Stimulated activated CD4-positive, alpha-beta T cell treated with anti-CD3 and anti-CD28 coated beads, Interleukin-1b, Interleukin-23, amount 100 ng/mL, for 4 hours (primary cell): ENCODE results near the gene ZNF503.

Source experiments
- DNase-seq, 2 donors: peaks; one replicate each; pipeline ENCODE4 v3.0.0-alpha.2; 2020; ENCODE audit warnings: low read depth in 2 of 2

The ZNF503 gene

DNA sequence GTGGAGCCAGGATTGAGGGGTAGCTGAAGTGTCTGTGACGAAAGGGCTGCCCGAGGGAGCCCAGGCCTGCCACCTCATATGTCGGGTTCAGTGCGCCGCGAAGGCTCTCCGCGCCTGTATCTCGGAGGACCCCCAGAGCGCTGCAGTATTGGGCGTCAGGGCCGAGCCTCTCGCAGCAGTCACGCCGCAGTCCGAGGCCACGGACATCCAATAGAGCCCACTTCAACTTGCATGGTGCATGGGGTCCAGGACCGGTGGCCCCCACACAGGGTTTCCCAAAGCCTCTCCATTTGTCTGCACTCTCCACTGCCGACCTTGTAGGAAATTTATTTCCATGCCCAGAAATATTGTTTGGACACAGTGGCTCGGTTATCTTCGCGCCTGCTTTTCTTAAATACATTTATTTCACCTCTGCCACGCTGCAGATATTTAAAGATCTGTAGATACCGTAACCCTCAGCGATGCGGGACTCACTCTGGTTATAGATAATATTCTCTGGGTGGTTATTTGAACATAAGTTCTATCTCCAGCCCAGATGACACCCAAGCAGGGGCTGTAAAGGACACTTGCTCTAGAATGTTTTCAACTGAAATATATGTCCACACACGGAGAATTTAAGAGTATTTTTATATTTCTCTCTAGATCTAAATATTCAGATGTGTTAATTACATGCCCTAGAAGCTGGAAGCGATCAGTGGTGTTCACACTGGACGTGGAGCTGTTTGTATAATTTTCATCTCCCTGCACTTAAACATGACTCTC lies 5.1 kb upstream of the ZNF503 start:
- DNase-seq: no peak

DNA sequence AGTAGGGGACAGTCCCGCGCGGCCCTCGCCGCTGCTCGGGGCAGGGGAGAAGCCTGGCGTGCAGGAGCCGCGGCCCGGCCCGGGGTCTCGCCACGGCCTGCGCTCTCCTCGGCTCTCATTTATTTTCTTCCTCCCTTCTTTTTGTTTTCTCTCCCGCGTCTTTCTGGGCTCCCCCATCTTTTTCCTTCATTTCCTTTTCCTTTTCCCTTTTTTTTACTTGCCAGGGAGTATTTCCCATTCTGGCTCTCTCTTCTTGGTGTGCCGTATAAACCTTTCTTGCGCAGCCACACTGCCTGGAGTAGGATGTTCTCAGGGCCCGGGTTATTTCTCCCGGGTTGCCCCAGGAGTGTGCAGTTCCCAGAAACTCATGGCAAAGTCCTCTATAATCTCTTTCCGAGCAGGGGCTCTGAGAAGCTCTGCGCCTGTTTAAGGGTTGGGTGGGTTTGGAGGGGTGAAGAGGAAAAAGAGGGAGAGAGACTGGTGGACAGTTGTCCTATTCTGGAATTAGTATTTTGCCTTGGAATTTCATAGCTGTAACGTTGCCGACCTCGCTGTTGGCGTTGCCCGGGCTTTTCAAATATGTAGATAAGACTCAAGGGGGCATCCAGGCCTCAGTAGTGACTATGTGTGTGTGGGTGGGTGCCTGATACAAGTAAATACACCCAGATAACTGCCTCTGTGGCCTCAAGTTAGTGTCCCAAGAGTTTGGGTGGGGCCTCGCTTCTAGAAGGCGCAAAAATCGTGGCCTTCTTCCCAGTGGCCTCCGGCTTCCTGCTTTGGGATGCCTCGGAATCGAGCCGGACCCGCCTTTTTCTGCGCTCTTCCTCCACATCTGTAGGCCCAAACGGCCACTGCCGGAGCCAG lies 4.3 kb upstream of the ZNF503 start:
- DNase-seq: no peak

DNA sequence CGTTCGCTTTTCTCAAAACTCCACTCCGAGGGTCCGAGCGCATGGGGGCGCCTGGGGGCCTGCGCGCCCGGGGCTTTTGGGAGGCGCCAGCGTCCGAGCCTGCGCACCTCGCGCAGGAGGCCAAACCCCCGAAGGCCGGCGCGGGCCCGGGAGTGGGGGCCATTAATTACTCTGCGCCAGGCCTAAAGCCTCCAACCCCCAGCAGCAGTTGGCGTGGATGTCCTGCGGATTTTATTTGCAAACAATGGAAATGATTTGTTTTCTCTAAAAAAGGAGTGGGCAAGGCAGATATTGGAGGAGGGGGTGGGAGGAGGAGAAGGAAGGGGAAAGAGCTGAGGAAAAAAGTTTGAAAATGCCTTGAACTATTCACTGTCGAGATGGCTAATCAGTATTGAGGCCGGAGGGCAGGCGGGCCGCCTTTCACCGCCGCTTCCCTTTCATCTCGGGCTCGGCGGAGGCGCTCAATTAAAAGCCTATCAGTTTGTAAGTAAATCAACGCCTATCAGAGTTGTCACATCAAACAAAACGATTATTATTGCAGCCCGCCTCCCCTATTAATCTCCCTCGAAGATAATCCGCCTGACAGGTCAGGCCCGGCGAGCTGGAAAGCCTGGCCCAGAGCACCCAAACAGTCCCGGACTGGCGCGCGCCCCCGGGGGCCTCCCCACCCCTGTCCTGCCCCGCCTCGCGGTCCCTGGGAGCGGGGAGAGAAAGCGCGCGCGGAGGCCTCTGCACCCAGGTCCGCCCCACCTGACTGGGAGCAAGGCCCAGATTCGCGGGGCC lies 3.4 kb upstream of the ZNF503 start:
- no peak for DNase-seq

DNA sequence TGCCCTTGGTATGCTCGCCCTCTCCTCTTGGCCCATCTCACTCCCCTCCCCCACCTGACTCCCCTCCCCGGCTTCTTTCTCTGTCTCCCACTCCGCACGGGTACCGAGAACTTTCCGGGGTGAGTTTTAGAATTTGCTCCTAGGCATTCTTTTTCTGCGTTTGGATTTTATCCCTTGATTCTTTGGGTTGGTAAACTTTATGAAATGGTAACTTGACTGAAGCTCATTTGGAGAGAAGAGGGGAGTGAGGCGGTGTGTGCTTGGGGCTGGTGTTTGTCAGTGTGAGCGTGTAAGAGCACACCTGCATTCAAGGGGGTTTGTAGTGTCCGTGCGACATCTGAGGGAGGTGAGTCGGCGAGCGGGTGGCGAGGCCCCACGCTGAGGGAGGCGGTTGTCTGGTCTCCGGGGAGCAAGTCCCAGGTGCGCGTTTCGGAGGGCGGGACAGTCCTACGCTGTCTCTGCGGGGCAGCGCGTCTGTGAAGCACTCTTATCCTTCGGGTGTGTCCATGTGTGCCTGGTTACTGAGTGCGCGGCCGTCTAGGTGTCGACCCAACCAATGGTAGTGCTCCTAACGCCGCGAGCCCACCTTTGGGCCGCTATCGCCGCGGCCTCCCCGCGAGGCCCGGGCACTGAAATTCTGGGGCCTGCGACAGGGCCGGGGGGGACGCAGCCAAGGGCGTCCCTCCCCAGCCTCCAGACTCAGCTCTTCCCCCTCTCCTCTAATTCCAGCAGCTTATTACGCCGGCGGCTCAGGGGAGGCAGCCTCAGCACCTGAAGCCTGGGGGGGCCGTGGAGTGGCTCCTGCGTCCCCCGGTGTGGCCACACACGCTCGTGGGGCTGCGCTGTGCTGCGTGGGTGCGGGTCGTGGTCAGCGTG lies 2.6 kb upstream of the ZNF503 start:
- no peak for DNase-seq

DNA sequence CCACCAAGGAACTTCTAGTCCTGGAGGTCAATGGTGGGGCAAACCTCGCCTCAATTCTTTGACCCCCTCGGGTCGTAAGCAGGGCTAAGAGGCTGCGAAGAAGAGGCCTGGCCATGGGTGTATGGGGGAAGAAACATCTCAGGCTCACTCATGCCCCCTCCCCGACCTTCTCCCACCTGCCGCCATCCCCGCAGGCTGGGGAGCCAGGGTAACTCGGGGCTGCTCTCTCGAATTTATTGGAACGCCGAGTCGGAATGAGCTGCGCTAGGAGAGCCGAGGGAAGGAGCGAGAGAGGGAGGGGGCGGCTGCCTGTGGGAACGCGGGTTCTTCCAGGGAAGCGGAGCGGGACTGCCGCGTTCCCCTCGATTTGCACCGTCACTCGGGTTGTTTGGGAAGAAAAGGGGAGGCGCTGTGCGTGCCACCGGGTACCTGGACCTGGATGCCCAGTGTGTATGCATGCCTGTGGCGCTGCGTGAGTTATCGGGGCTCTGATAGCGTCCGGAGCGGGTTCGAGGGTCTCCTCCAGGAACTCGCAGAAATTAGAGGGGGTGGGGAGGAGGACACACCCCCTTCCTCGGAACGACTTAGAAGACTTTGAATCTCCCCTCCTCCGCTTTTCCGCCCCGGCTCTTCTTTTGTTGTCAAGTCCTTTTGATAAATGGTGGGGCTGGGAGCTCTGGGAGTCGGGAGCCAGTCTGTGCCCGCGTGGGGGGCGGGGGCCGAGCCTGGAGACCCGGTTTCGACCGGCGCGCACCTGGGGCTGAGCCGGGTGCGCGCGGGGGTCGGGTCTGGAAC lies 1.8 kb upstream of the ZNF503 start:
- DNase-seq: no peak

DNA sequence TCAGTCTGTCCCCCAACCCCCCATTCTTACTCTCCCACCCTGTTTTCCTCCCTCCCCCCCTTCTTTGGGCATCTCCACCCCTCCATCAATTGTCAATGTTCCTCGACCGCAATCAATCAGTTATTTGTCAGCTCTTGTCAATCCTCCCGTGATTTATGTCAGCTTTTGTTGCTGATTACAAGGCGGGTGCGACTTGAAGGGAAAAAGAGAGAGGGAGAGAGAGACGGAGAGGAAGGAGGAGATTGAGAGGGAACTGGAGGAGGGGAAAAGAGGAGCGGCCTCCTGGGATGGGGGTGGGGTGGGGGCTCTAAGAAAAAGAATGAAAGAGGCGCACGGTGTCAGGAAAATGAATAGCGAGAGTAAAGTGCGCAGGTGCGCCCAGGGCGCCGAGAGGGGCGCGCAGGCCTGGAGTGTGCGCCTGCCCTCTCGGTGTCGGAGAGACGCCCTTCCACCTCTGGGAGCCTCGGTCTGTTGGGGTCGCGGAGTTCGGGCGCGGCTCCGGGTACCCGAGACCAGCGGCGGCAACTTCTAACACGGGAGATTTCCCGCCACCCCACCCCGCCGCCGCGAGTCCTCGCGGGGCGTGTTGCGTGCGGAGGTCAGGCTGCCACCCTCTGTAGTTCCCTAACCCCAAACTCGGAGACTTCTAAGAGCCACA lies 1.1 kb upstream of the ZNF503 start:
- no peak for DNase-seq

DNA sequence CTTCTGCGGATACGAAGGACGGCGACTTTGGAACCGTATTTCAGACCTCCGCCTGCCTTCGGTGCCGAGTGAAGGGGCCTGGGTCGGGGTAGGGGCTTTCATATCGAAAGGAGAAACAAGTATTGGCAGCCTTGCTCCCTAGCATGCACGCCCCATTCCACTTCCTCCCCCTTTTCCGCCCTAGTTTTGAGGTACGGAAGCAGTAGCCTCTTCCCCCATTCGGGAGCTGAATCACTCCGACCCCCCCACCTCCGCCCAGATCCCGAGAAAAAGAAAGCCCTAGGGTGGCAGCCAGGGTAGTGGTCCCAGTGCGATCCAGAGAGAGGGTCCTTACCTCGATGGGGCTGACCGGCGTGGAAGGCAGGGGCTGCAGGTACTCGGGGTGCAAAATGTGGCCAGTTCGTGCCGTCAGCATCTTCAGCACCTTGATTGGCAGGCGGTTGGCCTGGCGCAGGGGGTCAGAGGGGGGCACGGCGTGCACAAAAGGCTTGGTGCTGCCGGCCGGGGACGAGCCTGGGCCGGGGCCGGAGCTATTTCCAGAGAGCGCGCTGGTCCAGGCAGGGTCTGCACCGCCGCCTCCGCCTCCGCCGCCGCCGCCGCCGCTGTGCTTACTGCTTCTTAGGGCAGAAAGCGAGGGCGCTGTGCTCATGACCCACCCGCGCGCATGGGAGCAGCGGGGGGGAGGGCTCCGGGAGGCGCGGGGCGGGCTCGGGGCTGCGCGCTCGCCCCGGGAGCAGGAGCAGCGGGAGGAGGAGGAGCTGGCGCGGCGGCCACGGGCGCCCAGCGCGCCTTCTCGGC lies 594 bp downstream of the ZNF503 start:
- DNase-seq: no peak

DNA sequence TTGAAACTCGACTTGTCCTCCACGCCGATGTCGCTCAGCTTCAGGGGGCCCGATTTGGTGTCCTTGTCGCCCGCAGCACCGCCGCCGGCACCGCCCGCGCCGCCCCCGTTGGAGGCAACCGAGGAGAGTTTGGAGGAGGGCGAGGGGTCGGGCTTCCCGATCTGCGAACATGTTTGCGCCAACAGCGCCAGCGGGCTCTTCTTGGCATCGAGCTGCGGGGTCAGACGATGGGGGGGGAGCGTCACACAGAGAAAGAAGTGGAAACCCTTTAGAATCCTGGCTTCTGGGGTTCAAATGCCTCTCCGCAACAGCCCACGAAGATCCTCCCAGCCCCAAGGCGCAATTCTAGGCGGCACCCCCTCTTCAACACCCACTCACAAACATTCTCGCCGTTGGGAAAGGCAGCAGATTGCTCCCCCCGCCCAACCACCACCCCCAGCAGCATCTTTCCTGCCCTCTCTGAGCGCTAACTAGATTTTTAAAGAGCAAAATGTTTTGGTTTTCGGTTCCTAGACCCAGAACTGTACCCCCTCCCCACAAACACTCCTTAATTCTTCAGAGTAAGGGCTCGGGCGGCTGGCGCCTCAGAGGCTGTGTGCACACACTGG lies 1.3 kb downstream of the ZNF503 start:
- no peak for DNase-seq

DNA sequence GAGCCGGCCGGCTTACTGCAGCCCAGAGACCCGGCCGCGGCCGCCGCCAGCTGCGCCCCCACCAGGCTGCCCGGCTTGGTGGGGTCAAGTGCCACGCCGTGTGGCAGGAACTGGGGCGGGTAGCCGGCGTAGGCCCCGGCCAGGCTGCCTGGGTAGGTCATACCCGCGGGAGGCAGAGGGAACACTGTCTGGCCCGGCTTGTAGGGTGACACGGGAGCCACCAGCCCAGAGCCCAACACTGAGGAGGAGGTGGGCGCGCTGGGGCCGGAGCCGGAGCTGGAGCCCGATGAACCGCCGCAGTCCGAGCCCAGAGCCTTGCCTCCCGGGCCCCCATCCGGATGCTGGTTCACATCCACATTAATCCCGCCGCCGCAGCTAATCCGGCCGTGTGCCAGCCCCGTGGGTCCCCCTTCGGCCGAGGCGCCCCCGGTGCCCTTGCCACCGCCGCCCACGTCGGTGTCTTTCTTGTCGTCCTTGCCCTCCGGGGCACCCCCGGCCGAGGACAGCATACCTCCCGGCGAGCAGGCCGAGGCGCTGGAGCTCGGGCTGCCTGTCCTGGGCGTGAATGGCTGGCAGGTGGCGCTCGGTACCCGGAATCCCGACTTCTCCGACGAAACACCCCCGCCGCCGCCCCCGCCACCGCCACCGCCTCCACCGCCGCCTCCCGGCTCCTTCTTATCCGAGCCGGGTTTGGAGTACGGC lies 2.0 kb downstream of the ZNF503 start:
- peak; percentile 34 to 39 for DNase-seq

DNA sequence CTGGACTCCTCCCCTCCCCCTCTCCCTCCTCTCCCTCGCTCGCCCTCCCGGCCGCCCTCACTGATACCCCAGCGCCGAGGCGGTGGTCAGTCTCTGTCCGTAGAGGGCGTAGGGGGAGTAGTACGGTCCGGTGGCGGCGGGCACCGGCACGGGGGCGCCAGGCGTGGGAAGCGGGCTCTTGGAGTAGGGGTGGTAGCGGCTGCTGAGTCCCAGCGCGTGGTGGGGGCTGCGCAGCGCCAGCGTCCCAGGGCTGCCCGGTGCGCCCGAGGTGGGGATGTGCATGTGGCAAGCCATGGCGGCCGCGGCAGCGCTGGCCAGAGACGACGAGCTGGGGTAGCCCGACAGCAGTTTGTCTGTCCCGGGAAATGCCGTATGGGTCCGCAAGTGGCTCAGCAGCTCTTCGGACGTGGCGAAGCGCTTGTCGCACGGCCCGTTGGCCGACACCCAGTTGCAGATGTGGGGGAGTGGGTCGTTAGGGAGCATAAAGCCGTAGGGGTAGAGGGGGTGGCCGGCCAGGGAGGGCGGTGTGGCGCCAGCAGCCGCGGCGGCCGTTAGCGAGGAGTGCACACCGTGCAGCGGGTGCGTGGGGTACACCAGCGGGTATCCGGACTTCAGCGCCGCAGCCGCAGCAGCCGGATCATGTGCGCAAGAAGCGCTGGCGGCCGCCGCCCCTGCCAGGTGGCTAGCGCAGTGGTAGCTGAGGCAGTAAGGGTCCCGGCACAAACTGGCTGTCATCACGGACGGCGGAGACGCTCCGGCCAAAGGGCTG lies 2.7 kb downstream of the ZNF503 start:
- DNase-seq: no peak

DNA sequence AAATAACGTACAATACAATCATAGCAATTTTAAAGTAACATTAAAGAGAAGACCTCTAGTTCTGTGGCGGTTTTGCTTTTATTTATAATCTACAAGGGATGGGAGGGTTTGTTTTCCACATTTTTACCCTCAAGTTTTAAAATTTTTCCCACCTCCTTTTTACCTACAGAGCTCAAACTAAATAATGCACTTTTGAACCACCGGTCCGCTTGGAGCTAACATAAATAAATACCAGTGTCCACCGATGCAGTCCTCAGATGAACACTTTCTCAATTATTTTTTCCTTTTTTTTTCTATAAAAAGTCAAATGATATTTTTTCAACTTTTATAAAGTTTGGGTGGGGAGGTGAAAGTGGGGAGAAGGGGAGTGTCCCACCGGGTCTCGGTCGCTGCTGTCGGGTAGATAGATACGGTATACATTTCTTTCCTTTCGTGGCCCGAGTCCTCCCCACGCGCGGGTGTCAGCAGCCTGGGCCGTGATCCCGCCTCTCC lies 3.3 kb downstream of the ZNF503 start:
- no peak for DNase-seq

DNA sequence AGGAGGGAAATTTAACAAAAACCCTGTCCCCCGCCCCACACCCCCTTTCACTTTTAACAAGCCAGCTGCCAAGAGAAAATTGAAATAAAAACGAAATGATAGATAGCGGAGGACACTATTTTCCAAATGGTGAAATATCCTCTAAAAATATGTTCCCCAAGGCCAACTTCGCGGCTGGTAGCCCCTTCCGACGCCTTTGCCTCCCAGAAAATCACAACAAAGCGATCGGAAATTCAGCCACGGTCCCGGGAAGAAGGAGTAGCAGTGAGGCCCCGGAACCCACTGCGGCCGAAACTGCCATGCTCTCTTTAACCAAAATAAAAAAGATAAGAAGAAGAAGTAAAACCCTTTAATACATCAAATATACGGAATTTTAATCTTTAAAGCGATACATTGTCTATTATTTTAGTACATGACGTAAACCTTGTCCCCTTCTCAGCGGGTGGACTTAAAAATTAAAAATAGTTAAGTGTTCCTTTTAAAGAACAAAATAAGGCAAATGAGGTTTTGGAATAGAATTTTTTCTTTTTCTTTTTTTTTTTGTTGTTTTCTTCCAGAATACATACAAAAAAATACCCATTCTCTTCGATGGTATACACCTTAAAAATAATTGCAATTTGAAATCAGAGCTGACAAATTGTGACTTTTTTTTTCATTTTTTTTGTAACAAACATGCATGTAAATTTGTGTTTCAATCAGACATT lies 3.9 kb downstream of the ZNF503 start:
- no peak for DNase-seq

DNA sequence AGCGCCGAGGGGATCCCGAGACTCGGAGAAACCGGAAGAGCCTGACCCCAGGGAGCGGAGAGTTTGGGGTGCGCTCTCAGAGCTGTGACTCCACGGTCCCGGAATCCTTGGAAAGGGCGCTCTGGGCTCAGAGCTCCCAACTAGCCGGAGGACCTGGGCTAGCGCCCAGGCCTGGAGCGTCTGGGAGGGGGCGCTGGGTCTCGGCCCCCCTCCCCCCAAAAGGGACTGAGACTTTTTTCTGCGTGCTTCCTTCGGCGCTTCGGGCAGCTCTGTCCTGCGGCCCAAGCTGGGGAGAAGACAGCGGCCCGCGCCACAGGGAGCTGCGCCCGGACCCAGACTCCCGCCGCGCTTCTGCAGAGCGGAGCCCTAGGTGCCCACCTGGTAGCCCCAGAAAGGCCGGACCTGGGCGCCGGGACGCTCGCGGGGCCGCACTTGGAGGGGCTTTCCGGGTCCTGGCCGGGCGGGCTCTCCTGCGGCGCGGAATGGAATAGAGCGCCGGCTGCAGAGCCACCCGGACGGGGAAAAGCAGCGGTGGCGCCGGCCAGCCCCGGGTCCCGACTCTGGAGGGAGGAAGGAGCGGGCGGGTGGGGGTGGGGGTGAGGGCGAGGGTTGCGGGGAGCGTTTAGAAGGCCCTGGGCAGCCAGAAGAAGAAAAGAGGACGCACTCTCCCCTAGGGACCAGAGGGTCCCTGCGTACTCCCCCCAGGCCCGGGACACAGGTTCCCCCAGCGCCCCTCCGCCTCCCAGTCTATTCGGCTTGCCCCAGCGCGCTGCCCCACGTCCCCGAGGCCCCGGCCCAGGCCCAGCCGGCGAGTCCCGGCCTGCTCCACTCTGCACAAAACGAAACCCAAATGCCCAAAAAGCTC lies 4.7 kb downstream of the ZNF503 start:
- DNase-seq: no peak

DNA sequence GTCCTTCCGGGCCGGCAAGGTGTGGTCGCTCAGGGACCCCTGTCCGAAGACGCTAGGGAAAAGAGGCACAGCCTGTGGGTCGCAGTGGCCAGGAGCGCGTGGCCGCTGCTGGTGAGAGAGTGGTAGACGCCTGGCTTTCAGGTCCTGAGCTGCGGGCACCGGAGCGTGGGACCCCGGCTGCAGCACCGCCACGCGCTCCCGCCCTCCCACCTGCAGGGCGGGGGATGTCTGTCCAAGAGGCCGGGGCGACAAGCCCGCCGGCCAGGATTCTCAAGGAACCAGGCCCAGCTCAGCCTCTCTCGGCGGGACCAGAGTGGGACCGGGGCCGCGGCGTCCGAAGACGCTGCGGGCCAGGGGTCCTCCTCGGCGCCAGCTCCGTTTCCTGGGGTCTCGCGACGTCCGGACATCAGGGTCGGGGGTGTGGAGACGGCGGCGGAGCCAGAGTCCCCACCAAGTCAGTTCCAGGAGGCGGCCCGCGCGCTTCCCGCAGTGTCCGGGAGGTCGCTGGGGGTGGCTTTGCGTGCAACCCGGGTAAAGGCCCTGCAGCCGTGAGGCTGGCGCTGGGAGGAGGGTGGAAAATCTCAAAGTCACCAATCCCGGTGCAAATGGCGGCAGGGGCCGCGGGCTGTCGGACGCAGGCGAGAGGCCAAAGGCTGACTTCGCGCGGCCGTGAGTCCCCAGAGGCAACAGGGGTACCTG lies 5.5 kb downstream of the ZNF503 start:
- DNase-seq: no peak
